Measurements from ENCODE around the gene PRCP. TPM values are rescaled to one million over a fixed set of nuclear protein-coding genes. Genes with fewer than 3 reads are reported as not detected.

Gene PRCP
- total and polyA plus RNA-seq, 2 donors (not counting 1 experiment from before 2014, with no cell fraction given) = 24.6 to 37.7 TPM

- Histone ChIP-seq H3K4me3 (ENCODE audit: control extremely low read depth in 1 of 5, extremely low read depth in 1 of 5, insufficient read depth in 1 of 5, low read depth in 2 of 5, low read length in 4 of 5) (peak overlapping the region; percentile 54 to 97 (median 93)), H3K9ac (ENCODE audit: low read length) (peak overlapping the region; percentile 78), H4K20me1 (ENCODE audit: control insufficient read depth, insufficient read depth, low read length, poor library complexity, severe bottlenecking) (peaks cover 4% of the 10 kb centered on the region), H3K36me3 (replicated peaks in 1 of 2; ENCODE audit: control extremely low read depth in 1 of 2, control insufficient read depth in 1 of 2, extremely low read depth in 1 of 2, insufficient read depth in 2 of 2, low read length in 1 of 2) (peaks cover 0 to 2% of the 10 kb centered on the region in 2 experiments), H3K9me3 (ENCODE audit: control extremely low read depth in 1 of 3, control insufficient read depth in 2 of 3, insufficient read depth in 1 of 3, low read length in 2 of 3) (peaks cover 0 to 5% (median 5%) of the 10 kb centered on the region in 3 donors), H3K27me3 (replicated peaks in 1 of 4; ENCODE audit: control extremely low read depth in 1 of 4, control insufficient read depth in 3 of 4, insufficient read depth in 4 of 4, low read length in 3 of 4) (no peaks in the 10 kb centered on the region), H3K4me1 (ENCODE audit: control insufficient read depth in 2 of 2, insufficient read depth in 2 of 2, low read length in 2 of 2) (peaks cover 52 to 56% of the 10 kb centered on the region in 2 donors), H3K79me2 (ENCODE audit: control insufficient read depth, insufficient read depth, low read length) (peaks cover 44% of the 10 kb centered on the region), H3K27ac (ENCODE audit: low read length in 2 of 2) (peak overlapping the region; percentile 94 to 95), H2AFZ (ENCODE audit: insufficient read depth, low read depth, low read length, poor library complexity, severe bottlenecking) (peak overlapping the region; percentile 89), H3K4me2 (replicated peaks; ENCODE audit: low read depth, low read length, poor library complexity, severe bottlenecking) (peak overlapping the region; percentile 83)
- ChIA-PET CTCF (interaction anchor here (0.7 to 12.3 kb wide), 6 partner anchors 26 to 349 kb away, joined by 3 to 135 read pairs (median 12); partner anchors contain the start of gene PCF11), POLR2A (interaction anchor here (0.9 to 2.5 kb wide), 6 partner anchors 10 to 386 kb away, joined by 3 to 25 read pairs (median 4); partner anchors contain the start of genes CCDC90B and PCF11)
- H3K9me3 Mint-ChIP-seq (ENCODE audit: insufficient read depth) = no peaks in the 10 kb centered on the region
- intact Hi-C loops (cut with micrococcal nuclease) = loop anchor here (1.0 kb wide), 2 partner anchors 27 to 163 kb away; no protein-coding TSS in a partner anchor
- DNase-seq = no peak
- H3K27ac Mint-ChIP-seq = peak overlapping the region; percentile 99
- H3K4me3 Mint-ChIP-seq = peak overlapping the region; percentile 100
- no peak for TF ChIP-seq EZH2 (IDR thresholded peaks at IDR 0.05; ENCODE audit: borderline replicate concordance, insufficient read depth, low read depth, low read length, poor library complexity, severe bottlenecking)
- TF ChIP-seq CTCF (IDR thresholded peaks at IDR 0.05) = no peak
- peaks cover 57% of the 10 kb centered on the region for H3K4me1 Mint-ChIP-seq
- ATAC-seq (ENCODE audit: low read depth) = no peak
- 1% methylated on average over 10 of the region's 11 CpGs for WGBS (ENCODE audit: insufficient coverage)
- no peaks in the 10 kb centered on the region for H3K27me3 Mint-ChIP-seq
Measured at GRCh38 chr11:82899957-82900276, 313 bp downstream of the PRCP start.

GRCh38 chr11:82899186-82899820, 927 bp downstream of the PRCP start:
- Histone ChIP-seq H3K4me1 (ENCODE audit: control insufficient read depth in 2 of 2, insufficient read depth in 2 of 2, low read length in 2 of 2) (peaks cover 58% of the 10 kb centered on the region in 2 donors), H3K9ac (ENCODE audit: low read length) (peak overlapping the region; percentile 78), H3K27ac (ENCODE audit: low read length in 2 of 2) (peak overlapping the region; percentile 94 to 95), H4K20me1 (ENCODE audit: control insufficient read depth, insufficient read depth, low read length, poor library complexity, severe bottlenecking) (peaks cover 4% of the 10 kb centered on the region), H3K9me3 (ENCODE audit: control extremely low read depth in 1 of 3, control insufficient read depth in 2 of 3, insufficient read depth in 1 of 3, low read length in 2 of 3) (peaks cover 0 to 5% (median 5%) of the 10 kb centered on the region in 3 donors), H3K4me2 (replicated peaks; ENCODE audit: low read depth, low read length, poor library complexity, severe bottlenecking) (peak overlapping the region; percentile 83), H3K27me3 (replicated peaks in 1 of 4; ENCODE audit: control extremely low read depth in 1 of 4, control insufficient read depth in 3 of 4, insufficient read depth in 4 of 4, low read length in 3 of 4) (no peaks in the 10 kb centered on the region), H3K36me3 (replicated peaks in 1 of 2; ENCODE audit: control extremely low read depth in 1 of 2, control insufficient read depth in 1 of 2, extremely low read depth in 1 of 2, insufficient read depth in 2 of 2, low read length in 1 of 2) (peaks cover 0 to 2% of the 10 kb centered on the region in 2 experiments), H3K4me3 (ENCODE audit: control extremely low read depth in 1 of 5, extremely low read depth in 1 of 5, insufficient read depth in 1 of 5, low read depth in 2 of 5, low read length in 4 of 5) (peak overlapping the region; percentile 54 to 97 (median 93)), H2AFZ (ENCODE audit: insufficient read depth, low read depth, low read length, poor library complexity, severe bottlenecking) (peak overlapping the region; percentile 89), H3K79me2 (ENCODE audit: control insufficient read depth, insufficient read depth, low read length) (peaks cover 47% of the 10 kb centered on the region)
- ChIA-PET CTCF (interaction anchor here (3.5 to 12.3 kb wide), 3 partner anchors 27 to 350 kb away, joined by 19 to 135 read pairs (median 68); no protein-coding TSS in a partner anchor), POLR2A (interaction anchor here (1.5 to 2.5 kb wide), 2 partner anchors 32 to 257 kb away, joined by 4 to 25 read pairs; partner anchors contain the start of gene PCF11)
- Mint-ChIP-seq H3K27me3 (no peaks in the 10 kb centered on the region), H3K4me3 (peak overlapping the region; percentile 100), H3K4me1 (peaks cover 62% of the 10 kb centered on the region), H3K27ac (peak overlapping the region; percentile 99), H3K9me3 (ENCODE audit: insufficient read depth) (no peaks in the 10 kb centered on the region)
- ATAC-seq (ENCODE audit: low read depth) = no peak
- DNase-seq = peak; percentile 64
- 0% methylated on average over 2 of the region's 3 CpGs for WGBS (ENCODE audit: insufficient coverage)
- intact Hi-C loops (cut with micrococcal nuclease) = no loop called here
- no peak for TF ChIP-seq EZH2 (IDR thresholded peaks at IDR 0.05; ENCODE audit: borderline replicate concordance, insufficient read depth, low read depth, low read length, poor library complexity, severe bottlenecking)
- no peak for TF ChIP-seq CTCF (IDR thresholded peaks at IDR 0.05)

Measured in B cell (primary cell).